Tibial artery (tissue), 4 donors: Measurements from ENCODE around the gene GPRC5D.
A peak's percentile ranks its signal among the peaks of the same experiment; 100 is the strongest.

Source experiments
- DNase-seq, 2 donors: peaks; one replicate each; pipeline ENCODE4 v3.0.0-alpha.2; 2019
- H3K27ac ChIP-seq, 2 donors: fragments of 200-600 bp; sonication (generic) in 1 of 2; 1 replicate in 1 of 2; 2 replicates in 1 of 2; pipeline ENCODE4 v1.5.1; 2018 to 2019; ENCODE audit warnings: mild to moderate bottlenecking in 1 of 2
- H3K27me3 ChIP-seq, 2 donors: fragments of 200-600 bp; sonication (generic) in 1 of 2; one replicate each; pipeline versions ENCODE4 v1.5.1 to v1.6.0; 2016 to 2019
- H3K36me3 ChIP-seq, 3 donors: fragments of 200-600 bp; sonication (generic) in 2 of 3; one replicate each; pipeline ENCODE4 v1.5.1; 2016 to 2019; ENCODE audit warnings: mild to moderate bottlenecking in 2 of 3
- H3K4me1 ChIP-seq, 4 donors: fragments of 200-600 bp; sonication (generic) in 2 of 4; 1 replicate in 3 of 4; 2 replicates in 1 of 4; pipeline ENCODE4 v1.5.1; 2016 to 2019
- H3K4me3 ChIP-seq, 2 donors: fragments of 200-600 bp; sonication (generic) in 1 of 2; 1 replicate in 1 of 2; 2 replicates in 1 of 2; pipeline ENCODE4 v1.5.1; 2018 to 2019; ENCODE audit warnings: mild to moderate bottlenecking in 2 of 2
- H3K9me3 ChIP-seq, 3 donors: fragments of 200-600 bp; sonication (generic) in 1 of 3; one replicate each; pipeline ENCODE4 v1.5.1; 2016 to 2019
- intact Hi-C: fragments of 100-400 bp; cut with DNase I; formaldehyde crosslinking; loops from one replicate; pipeline ENCODE4 v1.15.0; 2023; ENCODE audit warnings: low total_unique reads
- TF ChIP-seq, protein P1 (sequence below), 2 experiments: fragments of 200-600 bp in 1 of 2; fragments of 450-650 bp in 1 of 2; IDR thresholded peaks; one replicate each; pipeline ENCODE4 v1.5.1; 2017 to 2019; ENCODE audit warnings: antibody characterized with exemption in 2 of 2, mild to moderate bottlenecking in 1 of 2, moderate library complexity in 1 of 2

Gene GPRC5D

DNA sequence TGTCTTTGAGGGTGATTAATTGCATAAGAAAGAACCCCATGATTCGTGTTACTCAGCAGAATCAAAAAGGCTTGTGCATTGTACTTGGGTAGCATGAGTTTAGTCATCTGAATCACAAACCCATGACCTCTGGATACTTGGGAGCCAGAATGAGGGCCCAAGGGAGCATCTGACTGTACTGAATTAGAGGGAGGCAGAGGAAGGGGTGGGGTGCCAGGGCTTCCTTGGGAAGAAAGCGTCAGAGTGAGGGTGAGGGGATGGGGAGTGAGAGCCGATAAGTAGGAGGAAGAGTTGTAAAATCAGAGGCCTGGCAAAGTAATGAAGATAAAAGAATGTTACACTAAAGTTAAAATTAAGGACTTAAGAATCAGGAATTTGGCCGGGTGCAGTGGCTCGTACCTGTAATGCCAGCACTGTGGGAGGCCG is 29.8 kb downstream of the GPRC5D start:
- Histone ChIP-seq H3K27ac (no peak overlapping the region), H3K4me3 (no peak overlapping the region), H3K9me3 (no peaks in the 10 kb centered on the region), H3K27me3 (no peaks in the 10 kb centered on the region), H3K4me1 (peaks cover 0 to 15% (median 0%) of the 10 kb centered on the region in 4 donors), H3K36me3 (no peaks in the 10 kb centered on the region)
- DNase-seq: peak in 1 of 2 donors; percentile 79
- intact Hi-C loops: no loop called here
- TF ChIP-seq, protein P1, sequence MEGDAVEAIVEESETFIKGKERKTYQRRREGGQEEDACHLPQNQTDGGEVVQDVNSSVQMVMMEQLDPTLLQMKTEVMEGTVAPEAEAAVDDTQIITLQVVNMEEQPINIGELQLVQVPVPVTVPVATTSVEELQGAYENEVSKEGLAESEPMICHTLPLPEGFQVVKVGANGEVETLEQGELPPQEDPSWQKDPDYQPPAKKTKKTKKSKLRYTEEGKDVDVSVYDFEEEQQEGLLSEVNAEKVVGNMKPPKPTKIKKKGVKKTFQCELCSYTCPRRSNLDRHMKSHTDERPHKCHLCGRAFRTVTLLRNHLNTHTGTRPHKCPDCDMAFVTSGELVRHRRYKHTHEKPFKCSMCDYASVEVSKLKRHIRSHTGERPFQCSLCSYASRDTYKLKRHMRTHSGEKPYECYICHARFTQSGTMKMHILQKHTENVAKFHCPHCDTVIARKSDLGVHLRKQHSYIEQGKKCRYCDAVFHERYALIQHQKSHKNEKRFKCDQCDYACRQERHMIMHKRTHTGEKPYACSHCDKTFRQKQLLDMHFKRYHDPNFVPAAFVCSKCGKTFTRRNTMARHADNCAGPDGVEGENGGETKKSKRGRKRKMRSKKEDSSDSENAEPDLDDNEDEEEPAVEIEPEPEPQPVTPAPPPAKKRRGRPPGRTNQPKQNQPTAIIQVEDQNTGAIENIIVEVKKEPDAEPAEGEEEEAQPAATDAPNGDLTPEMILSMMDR (IDR thresholded peaks at IDR 0.05): no peak

DNA sequence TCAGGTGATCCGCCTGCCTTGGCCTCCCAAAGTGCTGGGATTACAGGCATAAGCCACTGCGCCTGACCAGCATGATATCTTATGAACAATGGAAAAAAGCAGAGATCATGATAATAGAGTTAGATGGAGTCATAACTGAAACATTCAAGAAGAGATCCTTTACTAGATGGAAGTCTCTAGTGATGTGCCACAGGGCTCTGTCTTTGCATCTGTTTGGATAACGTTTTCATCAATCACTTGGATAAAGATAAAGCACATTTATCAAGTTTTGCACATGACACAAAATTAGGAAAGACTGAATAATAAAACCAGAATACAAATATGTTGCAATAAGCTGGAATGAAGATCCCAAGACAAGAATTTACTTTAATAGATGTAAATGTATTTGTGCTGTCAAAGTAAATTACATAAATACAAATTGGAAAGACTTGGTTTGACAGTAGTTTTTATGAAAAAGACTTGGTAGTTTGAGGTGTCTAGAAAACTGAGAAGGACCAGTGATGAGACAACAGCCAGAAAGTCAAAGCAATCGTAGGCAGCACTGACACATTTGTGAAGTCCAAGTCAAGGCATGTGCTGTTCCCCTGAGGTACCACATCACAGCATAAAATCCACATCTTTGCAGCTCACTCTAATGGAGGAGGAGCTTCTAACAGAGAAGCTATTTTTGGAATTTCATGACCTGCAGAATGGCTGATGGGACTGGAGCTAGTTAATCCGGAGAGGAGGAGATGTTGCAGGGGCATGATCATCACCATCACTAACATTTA is 32.1 kb downstream of the GPRC5D start:
- Histone ChIP-seq H3K4me1 (peaks cover 0 to 13% (median 7%) of the 10 kb centered on the region in 4 donors), H3K9me3 (no peaks in the 10 kb centered on the region)

DNA sequence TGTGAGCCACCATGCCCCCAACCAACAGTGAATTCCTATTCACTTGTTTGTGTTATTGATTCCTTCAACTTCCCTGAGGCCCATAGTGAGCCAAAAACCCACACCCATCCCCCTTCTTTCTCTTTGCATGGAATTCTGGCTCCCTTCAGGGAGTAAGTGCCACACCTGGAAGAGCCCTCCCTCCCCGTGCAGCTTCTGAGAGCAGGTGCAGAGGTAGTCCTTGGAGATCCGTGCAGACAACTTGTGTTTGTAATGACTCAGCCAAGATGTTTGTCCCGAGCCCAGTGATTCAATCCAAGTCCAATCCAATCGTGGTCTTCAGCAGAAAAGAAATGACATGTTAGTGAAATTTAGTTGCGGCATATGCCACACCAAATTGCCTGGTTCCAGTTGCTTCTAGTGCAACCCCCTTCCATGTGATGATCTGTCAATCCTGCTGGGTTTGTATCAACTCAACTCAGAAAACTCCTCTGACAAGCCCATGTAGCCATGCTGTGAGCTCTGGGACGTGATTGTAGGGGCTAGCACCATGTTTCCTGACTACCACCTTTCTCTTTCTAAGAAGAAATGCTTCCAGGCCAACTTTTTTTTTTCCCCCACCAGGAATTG is 33.1 kb downstream of the GPRC5D start:
- no peak for DNase-seq
- H3K36me3 ChIP-seq: peaks cover 0 to 2% (median 0%) of the 10 kb centered on the region in 3 donors
- no peak overlapping the region for H3K4me3 ChIP-seq
- H3K27me3 ChIP-seq: no peaks in the 10 kb centered on the region
- no peaks in the 10 kb centered on the region for H3K9me3 ChIP-seq
- H3K4me1 ChIP-seq: peaks cover 0 to 13% (median 7%) of the 10 kb centered on the region in 4 donors
- intact Hi-C loops: loop anchor here (5.0 to 10.0 kb wide), 3 partner anchors 63 to 1364 kb away; no protein-coding TSS in a partner anchor
- H3K27ac ChIP-seq: no peak overlapping the region
- TF ChIP-seq, protein P1 (IDR thresholded peaks at IDR 0.05): no peak

More for the DNA sequence above, 32.1 kb downstream of the GPRC5D start:
- TF ChIP-seq, protein P1 (IDR thresholded peaks at IDR 0.05): no peak
- no peaks in the 10 kb centered on the region for H3K27me3 ChIP-seq
- H3K27ac ChIP-seq: no peak overlapping the region
- intact Hi-C loops: loop anchor here (5.0 to 10.0 kb wide), 3 partner anchors 62 to 1365 kb away; no protein-coding TSS in a partner anchor
- no peak overlapping the region for H3K4me3 ChIP-seq
- H3K36me3 ChIP-seq: no peaks in the 10 kb centered on the region
- DNase-seq: no peak

DNA sequence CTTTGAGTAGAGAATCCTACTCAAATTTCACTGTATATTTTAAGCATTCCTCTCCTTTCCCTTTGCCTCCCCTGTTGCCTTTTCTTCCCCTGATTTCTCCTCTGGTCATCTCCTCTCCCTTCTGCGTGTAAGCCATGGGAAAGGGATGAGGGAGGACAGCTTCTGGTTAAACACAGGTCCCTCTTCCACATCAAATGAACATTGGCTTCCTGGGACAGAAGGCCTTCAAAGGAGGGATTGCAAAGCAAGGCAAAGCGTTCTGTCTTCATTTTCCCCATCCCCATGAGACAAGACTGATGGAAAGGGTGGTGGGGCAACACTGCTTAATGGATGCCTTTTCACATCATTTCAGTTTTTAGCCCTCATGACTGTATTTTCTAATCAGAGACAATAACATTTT is 34.5 kb downstream of the GPRC5D start:
- Histone ChIP-seq H3K9me3 (no peaks in the 10 kb centered on the region), H3K27me3 (no peaks in the 10 kb centered on the region), H3K36me3 (peaks cover 8 to 16% (median 10%) of the 10 kb centered on the region in 3 donors), H3K4me3 (no peak overlapping the region), H3K4me1 (peaks cover 0 to 13% (median 7%) of the 10 kb centered on the region in 4 donors), H3K27ac (peak overlapping the region in 1 of 2 donors; percentile 57)
- no peak for DNase-seq
- TF ChIP-seq, protein P1 (IDR thresholded peaks at IDR 0.05): no peak
- intact Hi-C loops: loop anchor here (5.0 to 10.0 kb wide), 3 partner anchors 65 to 1363 kb away; no protein-coding TSS in a partner anchor

DNA sequence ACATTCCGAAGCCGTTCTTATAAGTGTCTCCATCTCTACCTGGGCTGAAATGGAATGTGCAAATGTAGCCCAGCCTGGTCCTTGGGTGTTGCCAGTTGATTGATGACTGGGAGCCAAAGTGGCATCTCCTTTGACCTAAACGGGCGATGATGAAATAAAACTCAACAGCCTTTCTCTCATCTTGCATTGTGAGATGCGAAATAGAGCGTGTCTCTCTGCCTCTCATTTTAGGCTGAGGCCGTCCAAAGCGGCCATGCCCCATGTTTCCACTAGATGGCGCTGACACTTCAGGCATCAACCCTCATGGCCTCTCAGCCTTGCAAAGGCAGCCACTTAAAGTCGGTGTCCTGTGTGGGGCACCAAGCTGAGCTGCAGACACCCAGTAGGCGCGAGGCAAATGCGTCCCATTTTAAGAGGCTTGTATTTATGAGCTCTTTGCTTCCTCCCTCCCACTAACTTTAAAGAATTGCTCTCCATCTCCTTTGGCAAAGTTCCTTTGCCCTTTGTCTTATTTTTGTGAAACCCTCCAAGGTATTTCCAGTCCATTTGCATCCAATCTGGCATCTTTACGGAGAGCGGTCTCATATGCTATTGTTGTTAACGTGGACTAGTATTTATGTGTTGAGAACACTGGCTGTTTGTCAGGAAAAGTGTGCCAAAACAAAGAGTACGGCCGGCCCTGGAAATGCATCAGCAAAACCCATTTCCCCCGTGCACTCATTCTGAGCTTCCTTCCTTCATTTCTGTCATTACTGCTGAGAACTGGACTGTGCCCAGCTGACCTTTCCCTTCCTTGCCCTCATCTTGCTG is 35.6 kb downstream of the GPRC5D start:
- peak; percentile 91 to 92 for DNase-seq
- H3K36me3 ChIP-seq: peaks cover 13 to 25% (median 14%) of the 10 kb centered on the region in 3 donors
- intact Hi-C loops: loop anchor here (5.0 to 10.0 kb wide), 3 partner anchors 66 to 1362 kb away; no protein-coding TSS in a partner anchor
- TF ChIP-seq, protein P1 (IDR thresholded peaks at IDR 0.05): peak; percentile 95 to 98
- H3K4me3 ChIP-seq: peak overlapping the region in 1 of 2 donors; percentile 10
- no peaks in the 10 kb centered on the region for H3K9me3 ChIP-seq
- peak overlapping the region; percentile 44 to 57 for H3K27ac ChIP-seq
- H3K4me1 ChIP-seq: peaks cover 0 to 13% (median 7%) of the 10 kb centered on the region in 4 donors
- no peaks in the 10 kb centered on the region for H3K27me3 ChIP-seq
